NB4 (cell line): Measurements from ENCODE around the gene PTPRK.

ENCODE experiments used
- MYC ChIP-seq: IDR thresholded peaks from 2 replicates; pipeline ENCODE4 v1.6.1; 2011; ENCODE audit warnings: low read depth, low read length
- POLR2A ChIP-seq: IDR thresholded peaks from 2 replicates; pipeline ENCODE4 v1.6.1; 2011; ENCODE audit warnings: mild to moderate bottlenecking; ENCODE audit not compliant: insufficient read length; ENCODE audit errors: extremely low read depth
- TF ChIP-seq, protein P1 (sequence below): IDR thresholded peaks from one replicate; pipeline ENCODE4 v1.5.1; 2012; ENCODE audit warnings: low read depth, low read length

DNA sequence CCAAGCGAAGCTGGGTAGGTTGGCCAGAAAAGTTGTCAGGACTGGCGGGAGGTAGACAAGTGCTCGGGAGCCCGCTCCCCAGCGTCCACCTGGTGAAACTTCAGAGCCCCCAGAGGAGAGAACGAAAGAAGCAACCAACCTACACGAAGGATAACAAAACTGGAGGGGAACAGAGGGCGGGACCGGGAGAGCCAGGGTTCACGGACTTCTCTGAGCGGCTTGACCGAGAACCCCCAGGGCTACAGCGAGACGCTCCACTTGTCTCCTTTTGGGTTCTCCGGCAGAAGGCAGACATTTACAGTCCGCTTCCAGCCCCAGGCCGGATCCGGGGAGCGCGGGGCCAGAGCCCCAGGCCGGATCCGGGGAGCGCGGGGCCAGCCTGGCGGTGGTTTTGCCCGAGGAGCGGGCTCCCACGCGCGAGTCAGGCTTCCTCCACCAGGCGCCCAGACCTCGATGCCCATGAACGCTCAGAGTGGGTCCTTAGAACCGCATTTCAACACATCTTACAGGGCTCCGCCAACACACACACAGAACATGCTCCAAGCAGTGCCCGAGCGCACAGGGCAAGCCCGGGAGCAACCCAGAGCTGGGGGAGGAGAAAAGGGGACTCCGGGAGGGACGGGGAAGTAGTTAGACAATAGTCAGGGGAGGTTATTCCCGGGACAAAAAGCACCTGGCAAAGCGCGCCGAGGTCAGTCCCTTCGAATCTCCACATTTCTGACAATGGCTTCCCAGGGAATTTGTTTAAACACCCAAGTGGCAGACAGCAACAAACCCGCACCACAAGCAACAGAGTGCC is 1.1 kb downstream of the PTPRK start:
- TF ChIP-seq, protein P1, sequence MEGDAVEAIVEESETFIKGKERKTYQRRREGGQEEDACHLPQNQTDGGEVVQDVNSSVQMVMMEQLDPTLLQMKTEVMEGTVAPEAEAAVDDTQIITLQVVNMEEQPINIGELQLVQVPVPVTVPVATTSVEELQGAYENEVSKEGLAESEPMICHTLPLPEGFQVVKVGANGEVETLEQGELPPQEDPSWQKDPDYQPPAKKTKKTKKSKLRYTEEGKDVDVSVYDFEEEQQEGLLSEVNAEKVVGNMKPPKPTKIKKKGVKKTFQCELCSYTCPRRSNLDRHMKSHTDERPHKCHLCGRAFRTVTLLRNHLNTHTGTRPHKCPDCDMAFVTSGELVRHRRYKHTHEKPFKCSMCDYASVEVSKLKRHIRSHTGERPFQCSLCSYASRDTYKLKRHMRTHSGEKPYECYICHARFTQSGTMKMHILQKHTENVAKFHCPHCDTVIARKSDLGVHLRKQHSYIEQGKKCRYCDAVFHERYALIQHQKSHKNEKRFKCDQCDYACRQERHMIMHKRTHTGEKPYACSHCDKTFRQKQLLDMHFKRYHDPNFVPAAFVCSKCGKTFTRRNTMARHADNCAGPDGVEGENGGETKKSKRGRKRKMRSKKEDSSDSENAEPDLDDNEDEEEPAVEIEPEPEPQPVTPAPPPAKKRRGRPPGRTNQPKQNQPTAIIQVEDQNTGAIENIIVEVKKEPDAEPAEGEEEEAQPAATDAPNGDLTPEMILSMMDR: no peak
- TF ChIP-seq MYC (no peak), POLR2A (no peak)
